HCT116 (cell line): Measurements from ENCODE around the gene HABP2. TPM values are rescaled to one million over a fixed set of nuclear protein-coding genes. Genes with fewer than 3 reads are reported as not detected.

Experiments
- ATAC-seq: fragments of 200-7000 bp; cut with Tn5 transposase; 2 replicates; pipeline ENCODE4 v1.9.1; 2020; ENCODE audit warnings: mild to moderate bottlenecking, moderate library complexity
- BruUV-seq: library from RNA; stranded (reverse); fragments of 400-500 nt; replicated peaks from 2 replicates; lab custom pipeline; 2021; lab: Mats Ljungman, UMichigan
- CTCF ChIA-PET: fragments of 300-600 bp; sonication (Branson Sonifier 250); formaldehyde crosslinking; loops from one replicate; lab custom pipeline; 2021; ENCODE audit warnings: antibody characterized with exemption; lab: Charles Lee
- POLR2A ChIA-PET: fragments of 300-600, 350-600 bp; sonication (Branson Sonifier 250); formaldehyde crosslinking; loops from one replicate; lab custom pipeline; 2021; ENCODE audit warnings: antibody characterized with exemption; lab: Charles Lee
- RAD21 ChIA-PET, 2 experiments: fragments of 300-600 bp; sonication (Branson Sonifier 250); formaldehyde crosslinking; loops; one replicate each; lab custom pipeline; 2023; ENCODE audit warnings: low total read pairs in 2 of 2; ENCODE audit not compliant: uncharacterized antibody in 2 of 2, unreplicated experiment in 2 of 2, low non-redundant PET in 1 of 2; lab: Charles Lee
- DNase-seq: peaks from one replicate; pipeline ENCODE4 v3.0.0-alpha.2; 2010; ENCODE audit warnings: low read depth, low spot score
- H2AFZ ChIP-seq: fragments of 200-600 bp; shearing (Covaris generic), sonication (generic); 2 replicates; pipeline ENCODE4 v1.6.1; 2017; ENCODE audit warnings: low read depth, mixed run types, mixed read lengths, antibody characterized with exemption, low read length; ENCODE audit not compliant: poor library complexity, severe bottlenecking
- H3K27ac ChIP-seq: 2 replicates; pipeline ENCODE4 v1.5.1; 2012; ENCODE audit warnings: low read depth, low read length
- H3K27me3 ChIP-seq: fragments of 200-600 bp; sonication (generic); 2 replicates; pipeline ENCODE4 v1.6.1; 2016; ENCODE audit warnings: mixed run types, low read length, mixed read lengths; ENCODE audit not compliant: insufficient read depth
- H3K36me3 ChIP-seq, 2 experiments: fragments of 200-500 bp in 1 of 2; fragments of 200-600 bp in 1 of 2; sonication (Bioruptor generic) in 1 of 2; sonication (generic) in 1 of 2; 2 replicates each; pipeline versions ENCODE4 v1.5.1 to v1.6.1; 2014 to 2016; ENCODE audit warnings: low read length in 2 of 2, inconsistent platforms in 1 of 2, mixed read lengths in 1 of 2, mixed run types in 1 of 2; ENCODE audit not compliant: insufficient read depth in 2 of 2, control insufficient read depth in 1 of 2
- H3K4me1 ChIP-seq, 2 experiments: fragments of 200-600 bp in 1 of 2; sonication (generic) in 1 of 2; 2 replicates each; pipeline versions ENCODE4 v1.5.1 to v1.6.1; 2012 to 2017; ENCODE audit warnings: low read length in 2 of 2, inconsistent platforms in 1 of 2, mild to moderate bottlenecking in 1 of 2, mixed read lengths in 1 of 2, mixed run types in 1 of 2, moderate library complexity in 1 of 2; ENCODE audit not compliant: insufficient read depth in 2 of 2, control insufficient read depth in 1 of 2
- H3K4me2 ChIP-seq: fragments of 200-600 bp; sonication (generic); 2 replicates; pipeline ENCODE4 v1.6.1; 2017; ENCODE audit warnings: mixed run types, low read length, mixed read lengths
- H3K4me3 ChIP-seq, 2 experiments: fragments of 200-600 bp in 1 of 2; sonication (generic) in 1 of 2; replicated peaks in 1 of 2; 2 replicates each; pipeline ENCODE4 v1.5.1; 2011 to 2016; ENCODE audit warnings: low read length in 2 of 2, control low read depth in 1 of 2, low read depth in 1 of 2, mild to moderate bottlenecking in 1 of 2, mixed read lengths in 1 of 2, mixed run types in 1 of 2
- H3K79me2 ChIP-seq: fragments of 200-600 bp; sonication (generic); 2 replicates; pipeline ENCODE4 v1.6.1; 2017; ENCODE audit warnings: mild to moderate bottlenecking, mixed run types, low read length, moderate library complexity, mixed read lengths; ENCODE audit not compliant: insufficient read depth
- H3K9ac ChIP-seq: fragments of 200-600 bp; sonication (generic); 2 replicates; pipeline ENCODE4 v1.6.1; 2016; ENCODE audit warnings: low read length, mixed read lengths
- H3K9me2 ChIP-seq: fragments of 200-600 bp; sonication (generic), shearing (Covaris generic); 2 replicates; pipeline ENCODE4 v1.6.1; 2017; ENCODE audit warnings: mixed run types, mild to moderate bottlenecking, moderate library complexity; ENCODE audit not compliant: insufficient read depth
- H3K9me3 ChIP-seq, 2 experiments: fragments of 200-500 bp in 1 of 2; fragments of 200-600 bp in 1 of 2; sonication (Bioruptor generic) in 1 of 2; sonication (generic) in 1 of 2; 2 replicates each; pipeline ENCODE4 v1.6.1; 2014 to 2017; ENCODE audit warnings: low read length in 2 of 2, mixed read lengths in 2 of 2, inconsistent platforms in 1 of 2, low read depth in 1 of 2, mild to moderate bottlenecking in 1 of 2, mixed run types in 1 of 2, moderate library complexity in 1 of 2; ENCODE audit not compliant: control insufficient read depth in 1 of 2, insufficient read depth in 1 of 2
- H4K20me1 ChIP-seq: fragments of 200-600 bp; sonication (generic), shearing (Covaris generic); 2 replicates; pipeline ENCODE4 v1.6.1; 2017; ENCODE audit warnings: mixed run types, mild to moderate bottlenecking, moderate library complexity; ENCODE audit not compliant: insufficient read depth
- FOSL1 ChIP-seq: IDR thresholded peaks from 2 replicates; pipeline ENCODE4 v1.6.1; 2012; ENCODE audit warnings: low read depth
- POLR2A ChIP-seq: IDR thresholded peaks from 2 replicates; pipeline ENCODE4 v1.7.0; 2011; ENCODE audit warnings: borderline replicate concordance; ENCODE audit not compliant: insufficient read depth, insufficient read length; ENCODE audit errors: extremely low read depth
- RAD21 ChIP-seq: IDR thresholded peaks from 2 replicates; pipeline ENCODE4 v1.6.1; 2012; ENCODE audit warnings: low read depth, mild to moderate bottlenecking
- intact Hi-C: fragments of 100-400 bp; cut with micrococcal nuclease; formaldehyde crosslinking; loops from 2 replicates; pipeline ENCODE4 v1.10.0; 2022
- total RNA-seq: library from RNA; stranded (reverse); gene quantifications from one replicate; pipeline ENCODE4 v1.2.1, GENCODE V29; 2021; ENCODE audit not compliant: unreplicated experiment
- TF ChIP-seq, protein P1 (sequence below), 3 experiments: fragments of 200-600 bp in 1 of 3; sonication (generic) in 1 of 3; IDR thresholded peaks in 2 of 3; conservative IDR thresholded peaks in 1 of 3; 2 replicates each; pipeline ENCODE4 v1.5.1; 2012 to 2017; ENCODE audit warnings: low read depth in 2 of 3, low read length in 2 of 3, antibody characterized with exemption in 1 of 3, borderline replicate concordance in 1 of 3, control low read depth in 1 of 3, mild to moderate bottlenecking in 1 of 3, mixed read lengths in 1 of 3, mixed run types in 1 of 3, moderate library complexity in 1 of 3; ENCODE audit not compliant: insufficient read depth in 1 of 3
- TF ChIP-seq, protein P2 (sequence below): IDR thresholded peaks from 2 replicates; pipeline ENCODE4 v1.6.1; 2012; ENCODE audit warnings: low read depth

Gene HABP2
- total RNA-seq, 1 experiment from 2014 or later = 0.20 TPM

DNA sequence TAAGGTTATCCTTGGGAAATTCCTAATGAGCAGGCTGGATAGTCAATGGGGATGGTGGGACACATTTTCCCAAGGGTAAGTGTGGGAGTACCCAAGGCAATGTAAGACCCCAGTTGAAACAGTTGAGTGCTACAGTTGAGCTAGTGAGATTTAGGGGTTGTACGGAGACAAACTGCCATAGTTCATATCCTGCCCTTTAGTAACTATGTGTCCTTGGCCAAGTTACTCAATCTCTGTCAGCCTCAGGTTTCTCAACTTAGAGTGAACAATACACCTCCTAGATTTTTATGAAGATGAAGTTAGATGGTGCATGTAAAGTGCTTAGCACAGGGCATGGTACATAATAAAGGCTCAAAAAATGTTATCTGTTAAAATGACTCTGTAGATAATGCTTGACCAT is 20.5 kb downstream of the HABP2 start:
- Histone ChIP-seq H4K20me1 (no peaks in the 10 kb centered on the region), H3K4me2 (no peak overlapping the region), H3K9ac (no peak overlapping the region), H3K9me2 (no peaks in the 10 kb centered on the region), H3K4me1 (no peaks in the 10 kb centered on the region), H3K36me3 (no peaks in the 10 kb centered on the region), H2AFZ (no peak overlapping the region), H3K79me2 (no peaks in the 10 kb centered on the region), H3K9me3 (no peaks in the 10 kb centered on the region), H3K27ac (no peak overlapping the region), H3K4me3 (no peak overlapping the region), H3K27me3 (peaks cover 54% of the 10 kb centered on the region)
- RAD21 ChIA-PET = no interaction called here
- POLR2A ChIA-PET = no interaction called here
- no TSS peak for BruUV-seq
- DNase-seq = no peak
- intact Hi-C loops = no loop called here
- ATAC-seq = no peak
- CTCF ChIA-PET = interaction anchor here (2.3 kb wide), 1 partner anchor 10 kb away, joined by 10 read pairs; no protein-coding TSS in a partner anchor
- TF ChIP-seq FOSL1 = no peak
- no peak for TF ChIP-seq RAD21
- no peak for TF ChIP-seq POLR2A

DNA sequence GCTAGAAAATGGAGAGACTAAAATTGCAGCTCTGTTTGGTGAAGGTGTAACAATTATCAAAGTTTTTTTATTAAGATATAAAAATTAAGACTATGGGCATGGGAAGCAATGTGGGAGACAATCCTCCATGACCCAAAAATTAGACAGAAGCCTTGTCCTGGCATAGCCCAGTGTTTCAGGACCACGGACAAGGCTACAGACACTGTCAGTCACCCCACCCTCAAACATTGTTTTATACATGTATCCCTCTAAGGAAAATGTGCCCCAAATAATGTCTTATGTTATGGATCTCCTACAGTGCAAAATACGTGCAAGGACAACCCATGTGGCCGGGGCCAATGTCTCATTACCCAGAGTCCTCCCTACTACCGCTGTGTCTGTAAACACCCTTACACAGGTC is 24.0 kb downstream of the HABP2 start:
- CTCF ChIA-PET = no interaction called here
- Histone ChIP-seq H3K9me2 (no peaks in the 10 kb centered on the region), H3K4me2 (no peak overlapping the region), H3K27ac (no peak overlapping the region), H3K4me3 (no peak overlapping the region), H3K9me3 (no peaks in the 10 kb centered on the region), H3K9ac (no peak overlapping the region), H3K36me3 (no peaks in the 10 kb centered on the region), H3K27me3 (peaks cover 82% of the 10 kb centered on the region), H2AFZ (no peak overlapping the region), H3K79me2 (no peaks in the 10 kb centered on the region), H4K20me1 (no peaks in the 10 kb centered on the region), H3K4me1 (no peaks in the 10 kb centered on the region)
- no peak for DNase-seq
- peak; percentile 57; the same call in 1 of the 2 replicates for ATAC-seq
- RAD21 ChIA-PET = no interaction called here
- intact Hi-C loops = no loop called here
- POLR2A ChIA-PET = no interaction called here
- TF ChIP-seq, protein P1, sequence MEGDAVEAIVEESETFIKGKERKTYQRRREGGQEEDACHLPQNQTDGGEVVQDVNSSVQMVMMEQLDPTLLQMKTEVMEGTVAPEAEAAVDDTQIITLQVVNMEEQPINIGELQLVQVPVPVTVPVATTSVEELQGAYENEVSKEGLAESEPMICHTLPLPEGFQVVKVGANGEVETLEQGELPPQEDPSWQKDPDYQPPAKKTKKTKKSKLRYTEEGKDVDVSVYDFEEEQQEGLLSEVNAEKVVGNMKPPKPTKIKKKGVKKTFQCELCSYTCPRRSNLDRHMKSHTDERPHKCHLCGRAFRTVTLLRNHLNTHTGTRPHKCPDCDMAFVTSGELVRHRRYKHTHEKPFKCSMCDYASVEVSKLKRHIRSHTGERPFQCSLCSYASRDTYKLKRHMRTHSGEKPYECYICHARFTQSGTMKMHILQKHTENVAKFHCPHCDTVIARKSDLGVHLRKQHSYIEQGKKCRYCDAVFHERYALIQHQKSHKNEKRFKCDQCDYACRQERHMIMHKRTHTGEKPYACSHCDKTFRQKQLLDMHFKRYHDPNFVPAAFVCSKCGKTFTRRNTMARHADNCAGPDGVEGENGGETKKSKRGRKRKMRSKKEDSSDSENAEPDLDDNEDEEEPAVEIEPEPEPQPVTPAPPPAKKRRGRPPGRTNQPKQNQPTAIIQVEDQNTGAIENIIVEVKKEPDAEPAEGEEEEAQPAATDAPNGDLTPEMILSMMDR (IDR thresholded peaks at IDR 0.05 in 2 of 3, conservative IDR thresholded peaks at IDR 0.05 in 1 of 3; ENCODE audit: borderline replicate concordance in 1 of 3, insufficient read depth in 1 of 3, low read depth in 2 of 3, low read length in 2 of 3) = no peak
- TF ChIP-seq, protein P2, sequence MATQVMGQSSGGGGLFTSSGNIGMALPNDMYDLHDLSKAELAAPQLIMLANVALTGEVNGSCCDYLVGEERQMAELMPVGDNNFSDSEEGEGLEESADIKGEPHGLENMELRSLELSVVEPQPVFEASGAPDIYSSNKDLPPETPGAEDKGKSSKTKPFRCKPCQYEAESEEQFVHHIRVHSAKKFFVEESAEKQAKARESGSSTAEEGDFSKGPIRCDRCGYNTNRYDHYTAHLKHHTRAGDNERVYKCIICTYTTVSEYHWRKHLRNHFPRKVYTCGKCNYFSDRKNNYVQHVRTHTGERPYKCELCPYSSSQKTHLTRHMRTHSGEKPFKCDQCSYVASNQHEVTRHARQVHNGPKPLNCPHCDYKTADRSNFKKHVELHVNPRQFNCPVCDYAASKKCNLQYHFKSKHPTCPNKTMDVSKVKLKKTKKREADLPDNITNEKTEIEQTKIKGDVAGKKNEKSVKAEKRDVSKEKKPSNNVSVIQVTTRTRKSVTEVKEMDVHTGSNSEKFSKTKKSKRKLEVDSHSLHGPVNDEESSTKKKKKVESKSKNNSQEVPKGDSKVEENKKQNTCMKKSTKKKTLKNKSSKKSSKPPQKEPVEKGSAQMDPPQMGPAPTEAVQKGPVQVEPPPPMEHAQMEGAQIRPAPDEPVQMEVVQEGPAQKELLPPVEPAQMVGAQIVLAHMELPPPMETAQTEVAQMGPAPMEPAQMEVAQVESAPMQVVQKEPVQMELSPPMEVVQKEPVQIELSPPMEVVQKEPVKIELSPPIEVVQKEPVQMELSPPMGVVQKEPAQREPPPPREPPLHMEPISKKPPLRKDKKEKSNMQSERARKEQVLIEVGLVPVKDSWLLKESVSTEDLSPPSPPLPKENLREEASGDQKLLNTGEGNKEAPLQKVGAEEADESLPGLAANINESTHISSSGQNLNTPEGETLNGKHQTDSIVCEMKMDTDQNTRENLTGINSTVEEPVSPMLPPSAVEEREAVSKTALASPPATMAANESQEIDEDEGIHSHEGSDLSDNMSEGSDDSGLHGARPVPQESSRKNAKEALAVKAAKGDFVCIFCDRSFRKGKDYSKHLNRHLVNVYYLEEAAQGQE = peak; percentile 87
- BruUV-seq = no TSS peak
